Mammary epithelial cell (primary cell): ENCODE results near the gene PRSS33.

Source experiments
- CTCF ChIP-seq, 2 donors: IDR thresholded peaks in 1 of 2; conservative IDR thresholded peaks in 1 of 2; 2 replicates each; pipeline ENCODE4 v1.5.1; 2011 to 2012; ENCODE audit warnings: inconsistent platforms in 2 of 2, low read length in 2 of 2, mild to moderate bottlenecking in 2 of 2, control low read depth in 1 of 2, low read depth in 1 of 2; ENCODE audit not compliant: insufficient read depth in 1 of 2; ENCODE audit errors: extremely low read depth in 1 of 2
- EZH2 ChIP-seq: IDR thresholded peaks from 2 replicates; pipeline ENCODE4 v1.6.1; 2012; ENCODE audit warnings: low read length, inconsistent platforms, borderline replicate concordance

GRCh38 chr16:2827374-2827791 lies 40.0 kb upstream of the PRSS33 start:
- no peak for TF ChIP-seq EZH2
- TF ChIP-seq CTCF (conservative IDR thresholded peaks at IDR 0.05 in 1 of 2, IDR thresholded peaks at IDR 0.05 in 1 of 2; ENCODE audit: extremely low read depth in 1 of 2, insufficient read depth in 1 of 2, low read depth in 1 of 2, low read length in 2 of 2): no peak
